ENCODE measurements around the gene DHRS13.

Gene DHRS13

DNA sequence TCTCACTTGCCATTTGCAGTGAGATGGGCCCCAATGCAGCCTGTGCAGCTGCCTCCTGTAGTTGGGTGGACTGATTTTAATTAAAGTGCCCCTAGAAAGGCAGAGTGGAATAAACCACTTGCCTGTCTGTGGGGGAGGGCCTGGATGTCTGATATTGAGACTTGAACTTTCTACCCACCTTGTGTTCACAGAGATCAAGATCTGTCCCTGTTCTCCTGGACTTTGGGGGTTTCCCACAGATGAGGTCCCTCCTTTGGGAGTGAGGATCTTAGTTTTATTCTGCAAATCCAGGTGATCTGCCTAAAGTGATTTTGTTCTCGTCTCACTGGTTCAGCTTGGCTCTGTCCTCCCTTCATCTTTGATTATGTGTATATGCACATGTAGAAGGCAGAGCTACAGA lies 7.7 kb upstream of the DHRS13 start:
- Histone ChIP-seq H3K4me3 (ENCODE audit: low read depth, low read length) (no peak overlapping the region), H3K27ac (no peak overlapping the region), H3K36me3 (replicated peaks) (peaks cover 92% of the 10 kb centered on the region), H3K27me3 (replicated peaks) (no peaks in the 10 kb centered on the region)
- TF ChIP-seq, protein P1, sequence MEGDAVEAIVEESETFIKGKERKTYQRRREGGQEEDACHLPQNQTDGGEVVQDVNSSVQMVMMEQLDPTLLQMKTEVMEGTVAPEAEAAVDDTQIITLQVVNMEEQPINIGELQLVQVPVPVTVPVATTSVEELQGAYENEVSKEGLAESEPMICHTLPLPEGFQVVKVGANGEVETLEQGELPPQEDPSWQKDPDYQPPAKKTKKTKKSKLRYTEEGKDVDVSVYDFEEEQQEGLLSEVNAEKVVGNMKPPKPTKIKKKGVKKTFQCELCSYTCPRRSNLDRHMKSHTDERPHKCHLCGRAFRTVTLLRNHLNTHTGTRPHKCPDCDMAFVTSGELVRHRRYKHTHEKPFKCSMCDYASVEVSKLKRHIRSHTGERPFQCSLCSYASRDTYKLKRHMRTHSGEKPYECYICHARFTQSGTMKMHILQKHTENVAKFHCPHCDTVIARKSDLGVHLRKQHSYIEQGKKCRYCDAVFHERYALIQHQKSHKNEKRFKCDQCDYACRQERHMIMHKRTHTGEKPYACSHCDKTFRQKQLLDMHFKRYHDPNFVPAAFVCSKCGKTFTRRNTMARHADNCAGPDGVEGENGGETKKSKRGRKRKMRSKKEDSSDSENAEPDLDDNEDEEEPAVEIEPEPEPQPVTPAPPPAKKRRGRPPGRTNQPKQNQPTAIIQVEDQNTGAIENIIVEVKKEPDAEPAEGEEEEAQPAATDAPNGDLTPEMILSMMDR (IDR thresholded peaks at IDR 0.05; ENCODE audit: low read depth, low read length, missing control alignments) = no peak
- in situ Hi-C loops (cut with HindIII; ENCODE audit: low pct_ligation_motif_present, low sequenced_read_pairs) = no loop called here
- DNase-seq = no peak

DNA sequence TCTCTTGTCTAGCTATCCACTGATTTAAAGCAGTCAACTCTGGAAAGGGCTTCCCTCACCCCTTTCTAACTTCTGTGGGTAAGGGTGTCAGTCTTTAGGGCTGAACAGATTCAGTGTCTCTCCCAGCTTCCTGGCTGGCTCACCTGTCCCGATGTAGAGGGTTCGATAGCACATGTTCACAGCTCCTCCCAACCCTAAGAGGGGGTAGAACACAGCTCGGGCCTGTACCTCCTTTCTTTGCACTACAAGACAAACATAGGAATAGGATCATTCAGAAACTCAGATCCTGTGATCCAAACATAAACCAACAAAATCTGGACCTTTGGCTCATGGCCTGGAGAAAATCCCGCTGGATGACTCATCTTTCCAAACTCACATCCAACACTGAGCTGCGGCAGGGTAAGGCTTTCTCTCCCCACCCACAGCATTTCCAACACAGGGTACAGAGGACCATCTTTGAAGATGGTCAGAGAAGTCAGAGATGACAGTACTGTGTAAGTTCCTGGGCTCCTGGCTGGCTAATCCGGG lies 5.8 kb upstream of the DHRS13 start:
- Histone ChIP-seq H3K27ac (no peak overlapping the region), H3K36me3 (replicated peaks) (peaks cover 76% of the 10 kb centered on the region), H3K4me3 (ENCODE audit: low read depth, low read length) (no peak overlapping the region), H3K27me3 (replicated peaks) (no peaks in the 10 kb centered on the region)
- TF ChIP-seq, protein P1 (IDR thresholded peaks at IDR 0.05; ENCODE audit: low read depth, low read length, missing control alignments) = no peak
- in situ Hi-C loops (cut with HindIII; ENCODE audit: low pct_ligation_motif_present, low sequenced_read_pairs) = no loop called here
- DNase-seq = peak; percentile 31

DNA sequence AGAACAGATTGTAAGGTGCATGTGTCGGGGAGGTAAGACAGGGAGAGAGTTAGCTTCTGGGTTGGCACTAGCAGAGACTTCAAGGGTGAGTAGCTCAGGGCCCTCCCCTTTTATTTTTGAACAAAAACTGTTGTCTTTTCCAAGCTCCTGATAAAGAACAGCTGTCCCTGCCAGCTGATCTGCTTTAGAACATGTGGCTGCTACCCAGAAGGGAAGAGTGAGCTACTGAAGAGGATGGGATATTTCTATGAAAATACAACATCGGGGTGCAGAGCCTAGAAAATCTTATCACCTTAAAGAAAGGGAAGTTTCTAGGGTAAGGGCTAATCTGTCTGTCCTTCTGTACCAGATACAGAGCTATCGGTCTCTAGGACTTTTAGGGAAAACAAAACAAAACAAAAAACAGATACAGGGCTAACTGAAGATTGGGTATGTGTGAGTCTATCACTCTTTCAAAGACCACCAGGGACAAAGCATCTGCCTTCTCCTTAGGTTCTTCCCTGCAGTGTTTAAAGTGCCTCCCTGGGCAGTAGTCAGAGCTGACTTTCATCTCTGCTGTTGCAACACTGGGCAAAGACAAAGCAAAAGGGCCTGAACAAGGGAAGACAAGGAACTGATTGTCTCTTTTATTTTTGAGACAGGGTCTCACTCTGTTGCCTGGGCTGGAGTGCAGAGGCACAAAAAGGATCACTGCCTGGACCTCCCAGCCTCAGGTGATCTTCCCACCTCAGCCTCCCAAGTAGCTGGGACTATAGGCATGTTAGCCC lies 5.0 kb upstream of the DHRS13 start:
- Histone ChIP-seq H3K36me3 (replicated peaks) (peaks cover 68% of the 10 kb centered on the region), H3K4me3 (ENCODE audit: low read depth, low read length) (no peak overlapping the region), H3K27ac (no peak overlapping the region), H3K27me3 (replicated peaks) (no peaks in the 10 kb centered on the region)
- TF ChIP-seq, protein P1 (IDR thresholded peaks at IDR 0.05; ENCODE audit: low read depth, low read length, missing control alignments) = no peak
- DNase-seq = no peak
- in situ Hi-C loops (cut with HindIII; ENCODE audit: low pct_ligation_motif_present, low sequenced_read_pairs) = no loop called here

DNA sequence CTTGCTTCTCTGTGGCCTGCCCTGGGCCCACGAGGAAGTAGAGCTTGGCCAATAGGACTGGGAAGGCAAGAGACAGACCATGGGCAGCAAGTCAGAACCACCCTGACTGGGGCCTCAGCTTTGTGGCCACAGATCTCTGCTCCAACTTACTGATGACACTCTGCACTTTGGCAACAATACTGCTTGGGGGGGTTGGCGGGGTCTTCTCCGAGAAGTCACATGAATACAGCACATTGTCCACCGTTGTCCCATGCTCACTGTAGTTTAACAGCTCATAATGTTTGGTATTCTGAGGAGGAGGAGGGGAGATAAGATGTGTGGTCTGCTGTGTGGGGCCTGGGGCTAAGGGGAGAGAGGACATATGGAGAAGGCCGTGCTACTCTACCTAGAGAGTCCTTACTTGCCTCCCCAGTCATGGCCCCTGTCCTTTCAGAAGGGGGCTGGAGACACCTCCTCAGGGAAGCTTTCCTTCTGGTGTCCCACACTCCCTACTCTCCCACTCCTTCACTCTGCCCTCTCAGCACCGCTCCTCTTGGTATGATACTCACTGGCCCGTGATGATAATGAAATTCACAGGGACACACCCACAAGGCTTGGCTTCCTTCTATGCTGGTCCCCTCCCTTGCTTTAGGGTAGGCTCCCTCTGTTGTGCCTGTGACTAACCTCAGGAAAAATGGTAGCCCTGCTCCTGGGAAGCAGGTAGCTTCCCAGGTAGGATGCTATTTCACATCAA lies 4.0 kb upstream of the DHRS13 start:
- Histone ChIP-seq H3K27ac (no peak overlapping the region), H3K4me3 (ENCODE audit: low read depth, low read length) (no peak overlapping the region), H3K36me3 (replicated peaks) (peaks cover 58% of the 10 kb centered on the region), H3K27me3 (replicated peaks) (no peaks in the 10 kb centered on the region)
- no peak for DNase-seq
- TF ChIP-seq, protein P1 (IDR thresholded peaks at IDR 0.05; ENCODE audit: low read depth, low read length, missing control alignments) = no peak
- in situ Hi-C loops (cut with HindIII; ENCODE audit: low pct_ligation_motif_present, low sequenced_read_pairs) = no loop called here

DNA sequence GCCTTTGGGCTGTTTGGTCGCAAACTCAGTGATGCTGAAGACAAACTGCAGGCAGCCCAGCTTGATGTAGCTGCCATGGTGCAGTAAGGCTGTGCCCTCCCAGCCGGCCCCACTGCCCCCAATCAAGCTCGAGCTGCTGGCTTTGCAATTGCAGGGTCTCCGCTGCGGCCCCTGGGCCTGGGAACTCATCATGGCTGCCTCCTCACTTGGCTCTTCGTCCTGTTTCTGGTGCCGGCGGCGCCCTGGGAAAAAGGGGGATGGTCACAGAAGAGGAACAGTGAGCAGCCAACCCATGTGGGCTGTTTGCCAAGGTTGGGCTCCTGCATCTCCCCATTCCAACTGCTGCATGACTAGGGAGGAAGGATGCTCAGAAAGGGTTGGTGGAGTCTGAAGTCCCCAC lies 3.4 kb upstream of the DHRS13 start:
- no peak for DNase-seq
- TF ChIP-seq, protein P1 (IDR thresholded peaks at IDR 0.05; ENCODE audit: low read depth, low read length, missing control alignments) = no peak
- H3K4me3 ChIP-seq (ENCODE audit: low read depth, low read length) = no peak overlapping the region
- H3K36me3 ChIP-seq (replicated peaks) = peaks cover 52% of the 10 kb centered on the region
- no peak overlapping the region for H3K27ac ChIP-seq
- H3K27me3 ChIP-seq (replicated peaks) = no peaks in the 10 kb centered on the region
- in situ Hi-C loops (cut with HindIII; ENCODE audit: low pct_ligation_motif_present, low sequenced_read_pairs) = no loop called here

Data from brain microvascular endothelial cell (primary cell).